ENCODE data around the gene LHFPL3. TPM values are rescaled to one million over a fixed set of nuclear protein-coding genes. Genes with fewer than 3 reads are reported as not detected.
"Not testable (repeated sequence)": the region's sequence is repeated elsewhere in the genome, so short reads cannot be mapped to it uniquely, and the experiment has no call there.

LHFPL3 gene
- total RNA-seq, 1 experiment from 2014 or later: not detected

GRCh38 chr7:104700336-104700735 is 371.9 kb downstream of the LHFPL3 start:
- Histone ChIP-seq H3K79me2 (ENCODE audit: insufficient read depth, low read length) (no peaks in the 10 kb centered on the region), H3K9ac (ENCODE audit: extremely low read depth, insufficient read length, low read length) (no peak overlapping the region), H4K8ac (replicated peaks; ENCODE audit: insufficient read length, low read depth, low read length) (no peak overlapping the region), H3K79me1 (ENCODE audit: insufficient read depth, low read depth, low read length, poor library complexity, severe bottlenecking) (no peaks in the 10 kb centered on the region), H3K4ac (ENCODE audit: low read depth, low read length) (no peak overlapping the region), H3K4me1 (ENCODE audit: insufficient read depth, low read length) (no peaks in the 10 kb centered on the region), H3K56ac (ENCODE audit: insufficient read length, low read depth, low read length) (no peak overlapping the region), H4K5ac (ENCODE audit: insufficient read length, low read depth, low read length) (no peak overlapping the region), H3K27me3 (ENCODE audit: insufficient read depth, low read length) (no peaks in the 10 kb centered on the region), H2BK12ac (ENCODE audit: insufficient read length, low read depth, low read length) (no peak overlapping the region), H2BK20ac (ENCODE audit: low read depth, low read length, poor library complexity, severe bottlenecking) (no peak overlapping the region), H3K14ac (ENCODE audit: insufficient read depth, low read length) (no peak overlapping the region), H2AK5ac (ENCODE audit: insufficient read length, low read length) (no peak overlapping the region), H2BK15ac (ENCODE audit: low read depth, low read length) (no peak overlapping the region), H3K23ac (ENCODE audit: insufficient read length, low read depth, low read length) (no peak overlapping the region), H4K91ac (ENCODE audit: insufficient read length, low read depth, low read length) (no peak overlapping the region), H2AFZ (ENCODE audit: low read length) (no peak overlapping the region), H4K20me1 (ENCODE audit: control insufficient read depth, insufficient read depth, insufficient read length) (no peaks in the 10 kb centered on the region), H3K27ac (ENCODE audit: insufficient read length, low read depth, low read length) (no peak overlapping the region), H3K9me3 (ENCODE audit: control insufficient read depth, low read depth, low read length) (no peaks in the 10 kb centered on the region), H3K4me2 (ENCODE audit: insufficient read depth, insufficient read length, low read length) (no peak overlapping the region), H3T11ph (ENCODE audit: low read length) (no peak overlapping the region), H3K18ac (ENCODE audit: insufficient read length, low read depth, low read length) (no peak overlapping the region), H3K23me2 (ENCODE audit: insufficient read length, low read depth, low read length, poor library complexity, severe bottlenecking) (no peaks in the 10 kb centered on the region), H2BK120ac (ENCODE audit: low read depth, low read length, poor library complexity, severe bottlenecking) (no peak overlapping the region), H2BK5ac (ENCODE audit: insufficient read length, low read length) (no peak overlapping the region)
- Mint-ChIP-seq H3K4me1 (peaks cover 13 to 26% of the 10 kb centered on the region in 2 experiments), H3K9me3 (no peaks in the 10 kb centered on the region), H3K36me3 (ENCODE audit: insufficient read depth in 1 of 3, low read depth in 3 of 3) (no peaks in the 10 kb centered on the region; a peak in 2 of 7 replicates), H3K4me3 (no peak overlapping the region), H3K27ac (no peak overlapping the region), H3K27me3 (ENCODE audit: low read depth) (no peaks in the 10 kb centered on the region)
- no peak for DNase-seq
- TF ChIP-seq CTCF (conservative IDR thresholded peaks at IDR 0.05): no peak
- no CpG with 5 or more reads among the region's 1 CpG for WGBS (ENCODE audit: extremely low coverage, insufficient read length, low lambda C conversion rate)

- not testable (repeated sequence) for H4K91ac ChIP-seq (ENCODE audit: insufficient read length, low read depth, low read length); H2AFZ ChIP-seq (ENCODE audit: low read length); H3K27me3 ChIP-seq (ENCODE audit: insufficient read depth, low read length); H3K4ac ChIP-seq (ENCODE audit: low read depth, low read length); H3K4me1 ChIP-seq (ENCODE audit: insufficient read depth, low read length); H4K20me1 ChIP-seq (ENCODE audit: control insufficient read depth, insufficient read depth, insufficient read length); H4K8ac ChIP-seq (replicated peaks; ENCODE audit: insufficient read length, low read depth, low read length); H2BK120ac ChIP-seq (ENCODE audit: low read depth, low read length, poor library complexity, severe bottlenecking); H3K9me3 ChIP-seq (ENCODE audit: control insufficient read depth, low read depth, low read length); H2BK5ac ChIP-seq (ENCODE audit: insufficient read length, low read length); H2AK5ac ChIP-seq (ENCODE audit: insufficient read length, low read length); H3K4me1 Mint-ChIP-seq; H3K9me3 Mint-ChIP-seq; H3K79me1 ChIP-seq (ENCODE audit: insufficient read depth, low read depth, low read length, poor library complexity, severe bottlenecking); H3K14ac ChIP-seq (ENCODE audit: insufficient read depth, low read length); H3K18ac ChIP-seq (ENCODE audit: insufficient read length, low read depth, low read length); H3K56ac ChIP-seq (ENCODE audit: insufficient read length, low read depth, low read length); H3K4me3 Mint-ChIP-seq; H2BK12ac ChIP-seq (ENCODE audit: insufficient read length, low read depth, low read length); DNase-seq; H2BK20ac ChIP-seq (ENCODE audit: low read depth, low read length, poor library complexity, severe bottlenecking); H4K5ac ChIP-seq (ENCODE audit: insufficient read length, low read depth, low read length); H3K79me2 ChIP-seq (ENCODE audit: insufficient read depth, low read length); H3K36me3 Mint-ChIP-seq (ENCODE audit: insufficient read depth in 1 of 3, low read depth in 3 of 3); H3K4me2 ChIP-seq (ENCODE audit: insufficient read depth, insufficient read length, low read length); H3K23ac ChIP-seq (ENCODE audit: insufficient read length, low read depth, low read length); H3K23me2 ChIP-seq (ENCODE audit: insufficient read length, low read depth, low read length, poor library complexity, severe bottlenecking); H2BK15ac ChIP-seq (ENCODE audit: low read depth, low read length); H3K27me3 Mint-ChIP-seq (ENCODE audit: low read depth); H3K27ac ChIP-seq (ENCODE audit: insufficient read length, low read depth, low read length); H3K9ac ChIP-seq (ENCODE audit: extremely low read depth, insufficient read length, low read length); H3K27ac Mint-ChIP-seq; H3T11ph ChIP-seq (ENCODE audit: low read length)
- no CpG with 5 or more reads among the region's 2 CpGs for WGBS (ENCODE audit: extremely low coverage, insufficient read length, low lambda C conversion rate)
Measured at GRCh38 chr7:104721027-104721426, 392.6 kb downstream of the LHFPL3 start.
